Colonic mucosa (tissue), 4 donors: Measurements from ENCODE around the gene DENND1C. TPM values are rescaled to one million over a fixed set of nuclear protein-coding genes. Genes with fewer than 3 reads are reported as not detected.
"Not testable (repeated sequence)": the region's sequence is repeated elsewhere in the genome, so short reads cannot be mapped to it uniquely, and the experiment has no call there.

Experiments used
- DNase-seq: peaks from one replicate; pipeline ENCODE4 v3.0.0-alpha.2; 2020
- H3K27ac ChIP-seq: fragments of 200-600 bp; one replicate; pipeline ENCODE4 v1.8.0; 2021
- H3K27me3 ChIP-seq: fragments of 200-600 bp; one replicate; pipeline ENCODE4 v1.8.0; 2021
- H3K36me3 ChIP-seq: fragments of 200-600 bp; one replicate; pipeline ENCODE4 v1.8.0; 2021
- H3K4me1 ChIP-seq: fragments of 200-600 bp; one replicate; pipeline ENCODE4 v1.8.0; 2021; ENCODE audit warnings: mild to moderate bottlenecking
- H3K4me3 ChIP-seq: fragments of 200-600 bp; one replicate; pipeline ENCODE4 v1.8.0; 2021
- H3K9ac ChIP-seq, 2 donors: one replicate each; pipeline ENCODE4 v1.7.0; 2013; ENCODE audit warnings: control low read depth in 2 of 2, low read depth in 2 of 2, low read length in 2 of 2
- H3K9me3 ChIP-seq: fragments of 200-600 bp; one replicate; pipeline ENCODE4 v1.8.0; 2021
- intact Hi-C: fragments of 100-400 bp; cut with DNase I; formaldehyde crosslinking; loops from one replicate; pipeline ENCODE4 v1.14.1; 2022
- total RNA-seq, 2 donors: library from RNA; stranded (reverse); fragmentation: NEBNext Ultra II Directional in 1 of 2; extraction: Animal tissue kit (Norgen Biotek cat#: 25700) in 1 of 2; gene quantifications; one replicate each; pipeline ENCODE4 v1.2.1, GENCODE V29; 2021
- TF ChIP-seq, protein P1 (sequence below): fragments of 200-600 bp; IDR thresholded peaks from one replicate; pipeline ENCODE4 v1.8.0; 2022; ENCODE audit warnings: antibody characterized with exemption, mild to moderate bottlenecking
- donor health status: healthy.
- donor health status: DM: no; HTN: no; CAD: no.
- donor health status: DM: no; HTN: no; CAD: no.

Gene DENND1C
- total RNA-seq, 2 donors from 2014 or later, result 2.5 to 2.9 TPM

DNA sequence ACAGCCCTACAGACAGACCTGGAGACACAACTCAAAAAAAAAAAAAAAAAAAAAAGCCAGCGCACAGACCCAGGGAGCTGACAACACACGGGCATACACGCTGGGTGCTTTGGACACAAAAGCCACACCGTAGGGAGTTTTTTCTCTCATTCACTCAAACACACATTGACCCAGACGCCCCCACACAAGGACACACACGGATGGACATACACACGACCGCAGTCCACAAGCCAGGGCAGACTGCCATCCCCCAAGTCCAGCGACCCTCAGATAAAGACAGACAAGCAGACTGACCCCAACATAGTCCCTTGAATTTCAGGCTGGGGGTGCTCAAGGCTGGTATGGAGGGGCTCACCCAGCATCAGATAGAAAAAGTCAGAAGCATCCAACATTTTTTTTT, 32.5 kb upstream of the DENND1C start:
- H3K36me3 ChIP-seq, result no peaks in the 10 kb centered on the region
- H3K4me3 ChIP-seq, result no peak overlapping the region
- no peaks in the 10 kb centered on the region for H3K9me3 ChIP-seq
- no peak for DNase-seq
- TF ChIP-seq, protein P1, sequence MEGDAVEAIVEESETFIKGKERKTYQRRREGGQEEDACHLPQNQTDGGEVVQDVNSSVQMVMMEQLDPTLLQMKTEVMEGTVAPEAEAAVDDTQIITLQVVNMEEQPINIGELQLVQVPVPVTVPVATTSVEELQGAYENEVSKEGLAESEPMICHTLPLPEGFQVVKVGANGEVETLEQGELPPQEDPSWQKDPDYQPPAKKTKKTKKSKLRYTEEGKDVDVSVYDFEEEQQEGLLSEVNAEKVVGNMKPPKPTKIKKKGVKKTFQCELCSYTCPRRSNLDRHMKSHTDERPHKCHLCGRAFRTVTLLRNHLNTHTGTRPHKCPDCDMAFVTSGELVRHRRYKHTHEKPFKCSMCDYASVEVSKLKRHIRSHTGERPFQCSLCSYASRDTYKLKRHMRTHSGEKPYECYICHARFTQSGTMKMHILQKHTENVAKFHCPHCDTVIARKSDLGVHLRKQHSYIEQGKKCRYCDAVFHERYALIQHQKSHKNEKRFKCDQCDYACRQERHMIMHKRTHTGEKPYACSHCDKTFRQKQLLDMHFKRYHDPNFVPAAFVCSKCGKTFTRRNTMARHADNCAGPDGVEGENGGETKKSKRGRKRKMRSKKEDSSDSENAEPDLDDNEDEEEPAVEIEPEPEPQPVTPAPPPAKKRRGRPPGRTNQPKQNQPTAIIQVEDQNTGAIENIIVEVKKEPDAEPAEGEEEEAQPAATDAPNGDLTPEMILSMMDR, result no peak
- intact Hi-C loops, result loop anchor here (10.0 kb wide), 1 partner anchor 351 kb away; no protein-coding TSS in a partner anchor
- H3K27me3 ChIP-seq, result no peaks in the 10 kb centered on the region
- no peak overlapping the region for H3K27ac ChIP-seq
- no peak overlapping the region for H3K9ac ChIP-seq
- H3K4me1 ChIP-seq, result no peaks in the 10 kb centered on the region

DNA sequence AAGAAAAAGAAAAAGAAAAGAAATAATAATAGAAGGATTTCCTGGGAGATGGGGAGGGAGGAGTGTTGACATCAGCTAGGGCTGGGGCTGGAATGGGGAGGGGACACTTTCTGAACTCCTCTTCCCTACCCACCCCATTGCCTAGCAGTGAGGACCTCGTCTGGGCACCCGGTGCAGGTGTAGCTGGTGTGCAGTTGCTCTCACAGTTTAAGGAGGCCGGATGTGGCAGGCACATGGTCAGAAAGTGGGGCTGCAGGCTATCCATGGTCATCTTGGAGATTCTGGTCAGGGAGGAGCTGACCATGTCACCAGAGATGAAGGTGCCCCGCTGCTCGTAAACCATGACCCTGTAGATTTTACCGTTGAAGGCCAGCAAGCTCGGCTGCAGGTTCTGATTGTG, 29.0 kb upstream of the DENND1C start:
- no peaks in the 10 kb centered on the region for H3K27me3 ChIP-seq

DNA sequence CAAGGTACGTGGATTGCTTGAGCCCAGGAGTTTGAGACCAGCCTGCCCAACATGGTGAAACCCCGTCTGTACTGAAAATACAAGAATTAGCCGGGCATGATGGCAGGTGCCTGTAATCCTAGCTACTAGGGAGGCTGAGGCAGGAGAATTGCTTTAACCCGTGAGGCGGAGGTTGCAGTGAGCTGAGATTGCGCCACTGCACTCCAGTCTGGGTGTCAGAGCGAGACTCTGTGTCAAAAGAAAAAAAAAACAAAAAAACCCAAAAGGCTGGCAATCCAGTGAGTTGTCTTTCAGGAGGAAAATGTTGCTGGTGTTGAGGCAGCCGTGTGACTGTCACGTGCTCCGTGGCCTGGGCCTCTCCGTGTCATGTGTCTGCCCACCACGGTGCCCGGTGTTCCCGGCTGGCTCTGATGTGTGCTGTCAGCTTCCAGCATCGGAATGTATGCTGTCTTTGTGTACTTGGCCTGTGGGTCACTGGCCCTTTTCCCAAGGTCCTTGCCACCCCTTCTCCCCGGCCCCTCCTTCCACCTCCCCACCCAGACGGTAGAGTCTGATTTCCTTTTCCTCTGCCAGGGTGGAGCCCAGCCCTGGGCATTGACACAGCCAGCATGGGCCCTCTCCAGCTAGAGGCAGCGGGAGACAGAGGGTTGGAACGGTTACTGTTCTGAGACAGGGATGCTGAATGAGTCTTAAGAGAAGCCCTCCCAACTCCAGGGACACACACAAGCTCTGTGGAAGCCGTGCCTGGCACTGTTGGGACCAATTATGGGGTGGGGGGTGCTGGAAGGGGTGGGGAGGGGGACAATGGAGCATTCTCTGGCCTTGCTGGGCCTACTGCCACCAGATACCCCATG, 27.8 kb upstream of the DENND1C start:
- DNase-seq, result no peak
- TF ChIP-seq, protein P1, result no peak
- Histone ChIP-seq H3K27ac (no peak overlapping the region), H3K9me3 (no peaks in the 10 kb centered on the region), H3K9ac (no peak overlapping the region), H3K4me3 (no peak overlapping the region), H3K4me1 (no peaks in the 10 kb centered on the region), H3K36me3 (no peaks in the 10 kb centered on the region), H3K27me3 (no peaks in the 10 kb centered on the region)
- intact Hi-C loops, result no loop called here

More for the DNA sequence above, 29.0 kb upstream of the DENND1C start:
- H3K4me1 ChIP-seq, result no peaks in the 10 kb centered on the region
- no peaks in the 10 kb centered on the region for H3K9me3 ChIP-seq
- DNase-seq, result no peak
- H3K36me3 ChIP-seq, result no peaks in the 10 kb centered on the region
- intact Hi-C loops, result loop anchor here (10.0 kb wide), 1 partner anchor 354 kb away; no protein-coding TSS in a partner anchor
- no peak overlapping the region for H3K27ac ChIP-seq
- H3K9ac ChIP-seq, result no peak overlapping the region
- H3K4me3 ChIP-seq, result no peak overlapping the region
- TF ChIP-seq, protein P1, result no peak

DNA sequence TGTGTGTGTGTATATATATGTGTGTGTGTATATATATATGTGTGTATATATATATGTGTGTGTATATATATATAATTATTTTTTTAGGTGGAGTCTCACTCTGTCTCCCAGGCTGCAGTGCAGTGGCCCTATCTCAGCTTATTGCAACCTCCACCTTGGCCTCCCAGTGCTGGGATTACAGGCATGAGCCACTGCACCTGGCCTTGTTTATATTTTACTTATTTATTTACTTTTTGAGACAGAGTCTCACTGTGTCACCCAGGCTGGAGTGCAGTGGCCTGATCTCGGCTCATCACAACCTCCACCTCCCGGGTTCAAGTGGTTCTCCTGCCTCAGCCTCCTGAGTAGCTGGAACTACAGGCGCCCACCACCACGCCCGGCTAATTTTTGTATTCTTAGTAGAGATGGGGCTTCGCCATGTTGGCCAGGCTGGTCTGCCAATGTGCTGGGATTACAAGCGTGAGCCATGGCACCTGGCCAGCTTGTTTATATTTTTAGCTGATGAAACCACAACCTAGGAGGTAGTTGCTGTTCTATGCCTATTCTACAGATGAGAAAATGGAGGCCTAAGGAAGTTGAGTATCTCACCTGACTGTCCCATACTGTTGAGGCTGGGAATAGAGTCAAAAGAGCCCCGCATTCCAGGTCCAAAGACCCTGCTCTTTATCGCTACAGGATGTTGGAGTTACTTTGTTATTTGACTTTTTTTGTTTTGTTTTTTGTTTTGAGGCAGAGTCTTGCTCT, 26.6 kb upstream of the DENND1C start:
- H3K4me3 ChIP-seq, H3K27ac ChIP-seq, H3K9ac ChIP-seq, H3K9me3 ChIP-seq, H3K27me3 ChIP-seq, H3K4me1 ChIP-seq, DNase-seq, intact Hi-C loops, H3K36me3 ChIP-seq: not testable (repeated sequence)

DNA sequence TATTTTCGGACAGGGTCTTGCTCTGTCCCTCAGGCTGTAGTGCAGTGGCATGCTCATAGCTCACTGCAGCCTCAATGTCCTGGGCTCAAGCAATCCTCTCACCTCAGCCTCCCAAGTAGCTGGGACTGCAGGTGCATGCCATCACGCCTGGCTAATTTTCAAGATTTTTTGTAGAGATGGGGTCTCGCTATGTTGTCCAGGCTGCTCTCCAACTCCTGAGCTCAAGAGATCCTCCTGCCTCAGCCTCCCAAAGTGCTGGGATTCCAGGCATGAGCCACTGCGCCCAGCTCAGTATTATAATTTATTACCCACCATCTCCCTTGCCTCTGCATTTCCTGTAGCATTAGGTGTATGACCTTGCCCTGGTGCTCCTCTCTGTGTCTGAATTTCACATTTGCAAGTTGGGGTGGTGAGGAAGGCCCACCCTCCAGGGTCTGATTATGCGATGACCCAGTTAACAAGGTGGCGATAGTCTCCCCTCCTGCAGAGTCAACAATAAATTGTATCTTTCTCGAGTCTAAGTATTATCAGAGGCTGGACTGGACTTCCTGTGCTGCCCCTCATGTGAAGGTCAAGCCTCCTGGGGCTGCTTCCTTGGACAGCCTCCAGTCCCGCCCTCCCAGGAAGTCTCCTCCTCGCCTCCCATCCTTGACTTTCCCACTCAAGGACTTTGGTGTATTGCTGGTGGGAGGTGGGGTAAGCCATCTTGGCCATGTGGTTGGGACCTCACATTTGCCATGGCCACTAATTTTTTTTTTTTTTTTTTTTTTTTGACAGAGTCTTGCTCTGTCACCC, 22.0 kb upstream of the DENND1C start:
- H3K27me3 ChIP-seq, result peaks cover 28% of the 10 kb centered on the region
- DNase-seq, result no peak
- H3K9ac ChIP-seq, result no peak overlapping the region
- H3K27ac ChIP-seq, result no peak overlapping the region
- H3K9me3 ChIP-seq, result no peaks in the 10 kb centered on the region
- H3K4me3 ChIP-seq, result no peak overlapping the region
- H3K36me3 ChIP-seq, result no peaks in the 10 kb centered on the region
- TF ChIP-seq, protein P1, result no peak
- peaks cover 6% of the 10 kb centered on the region for H3K4me1 ChIP-seq
- intact Hi-C loops, result no loop called here
